Mesenteric fat pad (tissue), 1 donor: ENCODE results near the gene GNB5. TPM values are rescaled to one million over a fixed set of nuclear protein-coding genes. Genes with fewer than 3 reads are reported as not detected.
A peak's percentile ranks its signal among the peaks of the same experiment; 100 is the strongest.

Experiments used
- DNase-seq: peaks from one replicate; pipeline ENCODE4 v3.0.0-alpha.2; 2020; ENCODE audit warnings: low spot score
- total RNA-seq: library from RNA; stranded (reverse); fragmentation: NEBNext Ultra II Directional; extraction: Animal tissue kit (Norgen Biotek cat#: 25700); gene quantifications from one replicate; pipeline ENCODE4 v1.2.1, GENCODE V29; 2021
- donor health status: DM: yes; HTN: yes; CAD: no.

The GNB5 gene
- total RNA-seq, 1 donor from 2014 or later = 8.9 TPM

- no peak for DNase-seq
Measured at GRCh38 chr15:52144656-52145178, 46.5 kb downstream of the GNB5 start.

GRCh38 chr15:52143873-52144272 lies 47.3 kb downstream of the GNB5 start:
- DNase-seq = no peak

GRCh38 chr15:52140646-52141045 lies 50.5 kb downstream of the GNB5 start:
- DNase-seq = no peak

- DNase-seq = no peak
Measured at GRCh38 chr15:52139599-52140462, 51.4 kb downstream of the GNB5 start.

- peak; percentile 72 for DNase-seq
Measured at GRCh38 chr15:52137432-52138357, 53.5 kb downstream of the GNB5 start.

- peak; percentile 41 for DNase-seq
Measured at GRCh38 chr15:52136442-52136980, 54.7 kb downstream of the GNB5 start.

GRCh38 chr15:52134502-52135144 lies 56.6 kb downstream of the GNB5 start:
- peak; percentile 83 for DNase-seq

GRCh38 chr15:52133510-52134220 lies 57.5 kb downstream of the GNB5 start:
- peak; percentile 67 for DNase-seq

GRCh38 chr15:52132066-52132465 lies 59.1 kb downstream of the GNB5 start:
- no peak for DNase-seq

- DNase-seq = peak; percentile 12
Measured at GRCh38 chr15:52128568-52128967, 62.6 kb downstream of the GNB5 start.

GRCh38 chr15:52124270-52124880 lies 66.8 kb downstream of the GNB5 start:
- no peak for DNase-seq

GRCh38 chr15:52121896-52122295 lies 69.3 kb downstream of the GNB5 start:
- DNase-seq = no peak

GRCh38 chr15:52121006-52121405 lies 70.2 kb downstream of the GNB5 start:
- DNase-seq = no peak

- DNase-seq = no peak
Measured at GRCh38 chr15:52120488-52120887, 70.7 kb downstream of the GNB5 start.

- DNase-seq = no peak
Measured at GRCh38 chr15:52118969-52119749, 72.0 kb downstream of the GNB5 start.

GRCh38 chr15:52117549-52117948 lies 73.6 kb downstream of the GNB5 start:
- no peak for DNase-seq

- DNase-seq = no peak
Measured at GRCh38 chr15:52115598-52116427, 75.4 kb downstream of the GNB5 start.
